Ovary (tissue), 3 donors: ENCODE measurements around the gene GDF2.

ENCODE experiments used
- EP300 ChIP-seq: sonication (generic); formaldehyde crosslinking; IDR thresholded peaks from one replicate; pipeline ENCODE4 v1.6.1; 2017; ENCODE audit warnings: antibody characterized with exemption
- POLR2A ChIP-seq: fragments of 450-650 bp; IDR thresholded peaks from one replicate; pipeline ENCODE4 v1.6.1; 2017; ENCODE audit warnings: antibody characterized with exemption, mild to moderate bottlenecking, moderate library complexity
- TF ChIP-seq, protein P1 (sequence below), 3 donors: fragments of 450-650 bp in 2 of 3; fragments of 200-600 bp in 1 of 3; IDR thresholded peaks; one replicate each; pipeline versions ENCODE4 v1.5.1 to v1.8.0; 2016 to 2022; ENCODE audit warnings: antibody characterized with exemption in 3 of 3, mild to moderate bottlenecking in 1 of 3
- donor health status: DM: no; HTN: no; CAD: no.

DNA sequence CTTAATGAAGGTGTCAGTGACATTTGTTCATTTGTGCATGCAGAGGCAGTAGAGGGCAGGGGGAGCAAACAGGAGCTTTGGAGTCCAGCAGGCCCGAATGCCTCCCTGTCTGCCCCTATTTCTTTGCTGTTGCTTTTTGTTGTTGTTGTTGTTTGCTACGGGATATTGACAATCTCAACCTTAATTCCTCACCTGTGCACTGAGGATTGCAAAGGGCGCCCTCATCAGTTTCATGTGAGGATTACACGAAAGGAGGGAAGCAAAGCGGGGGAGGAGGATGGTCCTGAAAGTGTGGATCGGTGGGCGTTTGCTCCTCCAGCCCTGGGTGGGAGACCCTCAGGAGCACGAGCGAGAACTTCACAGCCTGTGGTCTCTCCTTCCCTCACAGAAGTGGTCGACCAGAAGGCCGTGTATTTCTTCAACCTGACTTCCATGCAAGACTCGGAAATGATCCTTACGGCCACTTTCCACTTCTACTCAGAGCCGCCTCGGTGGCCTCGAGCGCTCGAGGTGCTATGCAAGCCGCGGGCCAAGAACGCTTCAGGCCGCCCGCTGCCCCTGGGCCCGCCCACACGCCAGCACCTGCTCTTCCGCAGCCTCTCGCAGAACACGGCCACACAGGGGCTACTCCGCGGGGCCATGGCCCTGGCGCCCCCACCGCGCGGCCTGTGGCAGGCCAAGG, 12.7 kb upstream of the GDF2 start:
- TF ChIP-seq, protein P1, sequence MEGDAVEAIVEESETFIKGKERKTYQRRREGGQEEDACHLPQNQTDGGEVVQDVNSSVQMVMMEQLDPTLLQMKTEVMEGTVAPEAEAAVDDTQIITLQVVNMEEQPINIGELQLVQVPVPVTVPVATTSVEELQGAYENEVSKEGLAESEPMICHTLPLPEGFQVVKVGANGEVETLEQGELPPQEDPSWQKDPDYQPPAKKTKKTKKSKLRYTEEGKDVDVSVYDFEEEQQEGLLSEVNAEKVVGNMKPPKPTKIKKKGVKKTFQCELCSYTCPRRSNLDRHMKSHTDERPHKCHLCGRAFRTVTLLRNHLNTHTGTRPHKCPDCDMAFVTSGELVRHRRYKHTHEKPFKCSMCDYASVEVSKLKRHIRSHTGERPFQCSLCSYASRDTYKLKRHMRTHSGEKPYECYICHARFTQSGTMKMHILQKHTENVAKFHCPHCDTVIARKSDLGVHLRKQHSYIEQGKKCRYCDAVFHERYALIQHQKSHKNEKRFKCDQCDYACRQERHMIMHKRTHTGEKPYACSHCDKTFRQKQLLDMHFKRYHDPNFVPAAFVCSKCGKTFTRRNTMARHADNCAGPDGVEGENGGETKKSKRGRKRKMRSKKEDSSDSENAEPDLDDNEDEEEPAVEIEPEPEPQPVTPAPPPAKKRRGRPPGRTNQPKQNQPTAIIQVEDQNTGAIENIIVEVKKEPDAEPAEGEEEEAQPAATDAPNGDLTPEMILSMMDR (IDR thresholded peaks at IDR 0.05) = no peak
- TF ChIP-seq POLR2A = no peak
- no peak for TF ChIP-seq EP300
